Activated gamma-delta T cell treated with Interleukin-2 at 50 U/mL for 16 hours (primary cell): ENCODE results near the gene ABLIM1.

Experiments
- DNase-seq: peaks from one replicate; pipeline ENCODE4 v3.0.0-alpha.2; 2020

ABLIM1 gene

GRCh38 chr10:114541081-114541796 lies 116.8 kb downstream of the ABLIM1 start:
- DNase-seq: peak; percentile 69

- no peak for DNase-seq
Measured at GRCh38 chr10:114540236-114540635, 117.8 kb downstream of the ABLIM1 start.

GRCh38 chr10:114539623-114540022 lies 118.5 kb downstream of the ABLIM1 start:
- DNase-seq: no peak

- DNase-seq: no peak
Measured at GRCh38 chr10:114538181-114538906, 119.7 kb downstream of the ABLIM1 start.

GRCh38 chr10:114537736-114538135 lies 120.3 kb downstream of the ABLIM1 start:
- DNase-seq: no peak

- DNase-seq: no peak
Measured at GRCh38 chr10:114534571-114534981, 123.5 kb downstream of the ABLIM1 start.

- no peak for DNase-seq
Measured at GRCh38 chr10:114532226-114532625, 125.8 kb downstream of the ABLIM1 start.

GRCh38 chr10:114526504-114527238 lies 131.4 kb downstream of the ABLIM1 start:
- DNase-seq: peak; percentile 88

GRCh38 chr10:114526126-114526503 lies 132.0 kb downstream of the ABLIM1 start:
- DNase-seq: peak; percentile 30

GRCh38 chr10:114525368-114525949 lies 132.6 kb downstream of the ABLIM1 start:
- no peak for DNase-seq

- no peak for DNase-seq
Measured at GRCh38 chr10:114523876-114524275, 134.2 kb downstream of the ABLIM1 start.

- no peak for DNase-seq
Measured at GRCh38 chr10:114521255-114521654, 136.8 kb downstream of the ABLIM1 start.

GRCh38 chr10:114520453-114520852 lies 137.6 kb downstream of the ABLIM1 start:
- DNase-seq: no peak

GRCh38 chr10:114519756-114520293 lies 138.2 kb downstream of the ABLIM1 start:
- no peak for DNase-seq

GRCh38 chr10:114519306-114519669 lies 138.8 kb downstream of the ABLIM1 start:
- no peak for DNase-seq

GRCh38 chr10:114518401-114519305 lies 139.4 kb downstream of the ABLIM1 start:
- DNase-seq: no peak

- no peak for DNase-seq
Measured at GRCh38 chr10:114517368-114518250, 140.5 kb downstream of the ABLIM1 start.

GRCh38 chr10:114516356-114516755 lies 141.7 kb downstream of the ABLIM1 start:
- no peak for DNase-seq

GRCh38 chr10:114515298-114515914 lies 142.7 kb downstream of the ABLIM1 start:
- DNase-seq: no peak

GRCh38 chr10:114513381-114513792 lies 144.7 kb downstream of the ABLIM1 start:
- DNase-seq: no peak
